ENCODE results near the gene OSBPL6. TPM values are rescaled to one million over a fixed set of nuclear protein-coding genes. Genes with fewer than 3 reads are reported as not detected.
A peak's percentile ranks its signal among the peaks of the same experiment; 100 is the strongest.
"Not testable (repeated sequence)": the region's sequence is repeated elsewhere in the genome, so short reads cannot be mapped to it uniquely, and the experiment has no call there.

Gene OSBPL6
- total RNA-seq, 6 donors from 2014 or later = 2.0 to 35.4 (median 5.1) TPM

DNA sequence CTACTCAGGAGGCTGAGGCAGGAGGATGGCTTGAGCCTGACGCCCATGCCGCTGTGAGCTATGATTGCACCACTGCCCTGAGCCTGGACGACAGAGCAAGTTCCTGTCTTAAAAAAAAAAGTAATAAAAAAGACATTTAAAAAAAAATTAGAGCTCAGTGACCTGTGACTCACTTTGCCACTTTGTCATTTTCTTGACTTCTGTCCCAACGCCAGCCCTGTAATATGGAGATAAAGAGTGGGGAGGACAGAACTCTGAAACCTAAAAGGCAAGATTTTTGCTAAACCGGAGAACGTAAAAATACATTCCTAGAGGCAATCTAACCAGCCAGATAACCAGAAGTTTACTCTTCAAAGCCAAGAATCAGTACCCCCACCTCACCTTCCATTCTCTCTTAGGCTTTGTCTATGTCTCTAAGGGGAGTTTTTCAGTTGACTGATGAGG lies 207.7 kb downstream of the OSBPL6 start:
- H3K9me3 ChIP-seq = no peaks in the 10 kb centered on the region
- H3K27me3 ChIP-seq = no peaks in the 10 kb centered on the region
- no peak for TF ChIP-seq POLR2AphosphoS5 (IDR thresholded peaks at IDR 0.05)
- no peak for TF ChIP-seq POLR2A (IDR thresholded peaks at IDR 0.05)
- TF ChIP-seq, protein P1, sequence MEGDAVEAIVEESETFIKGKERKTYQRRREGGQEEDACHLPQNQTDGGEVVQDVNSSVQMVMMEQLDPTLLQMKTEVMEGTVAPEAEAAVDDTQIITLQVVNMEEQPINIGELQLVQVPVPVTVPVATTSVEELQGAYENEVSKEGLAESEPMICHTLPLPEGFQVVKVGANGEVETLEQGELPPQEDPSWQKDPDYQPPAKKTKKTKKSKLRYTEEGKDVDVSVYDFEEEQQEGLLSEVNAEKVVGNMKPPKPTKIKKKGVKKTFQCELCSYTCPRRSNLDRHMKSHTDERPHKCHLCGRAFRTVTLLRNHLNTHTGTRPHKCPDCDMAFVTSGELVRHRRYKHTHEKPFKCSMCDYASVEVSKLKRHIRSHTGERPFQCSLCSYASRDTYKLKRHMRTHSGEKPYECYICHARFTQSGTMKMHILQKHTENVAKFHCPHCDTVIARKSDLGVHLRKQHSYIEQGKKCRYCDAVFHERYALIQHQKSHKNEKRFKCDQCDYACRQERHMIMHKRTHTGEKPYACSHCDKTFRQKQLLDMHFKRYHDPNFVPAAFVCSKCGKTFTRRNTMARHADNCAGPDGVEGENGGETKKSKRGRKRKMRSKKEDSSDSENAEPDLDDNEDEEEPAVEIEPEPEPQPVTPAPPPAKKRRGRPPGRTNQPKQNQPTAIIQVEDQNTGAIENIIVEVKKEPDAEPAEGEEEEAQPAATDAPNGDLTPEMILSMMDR (IDR thresholded peaks at IDR 0.05) = no peak
- TF ChIP-seq EP300 (IDR thresholded peaks at IDR 0.05) = no peak
- WGBS, 2 donors = 76 to 78% methylated on average over 6 of the region's 6 CpGs
- DNase-seq (no peak), ATAC-seq (ENCODE audit: low FRiP score in 2 of 2) (no peak)
- H3K36me3 ChIP-seq = no peaks in the 10 kb centered on the region
- H3K27ac ChIP-seq = no peak overlapping the region
- H3K4me1 ChIP-seq = peaks cover 0 to 12% (median 6%) of the 10 kb centered on the region in 4 donors
- H3K4me3 ChIP-seq = no peak overlapping the region

DNA sequence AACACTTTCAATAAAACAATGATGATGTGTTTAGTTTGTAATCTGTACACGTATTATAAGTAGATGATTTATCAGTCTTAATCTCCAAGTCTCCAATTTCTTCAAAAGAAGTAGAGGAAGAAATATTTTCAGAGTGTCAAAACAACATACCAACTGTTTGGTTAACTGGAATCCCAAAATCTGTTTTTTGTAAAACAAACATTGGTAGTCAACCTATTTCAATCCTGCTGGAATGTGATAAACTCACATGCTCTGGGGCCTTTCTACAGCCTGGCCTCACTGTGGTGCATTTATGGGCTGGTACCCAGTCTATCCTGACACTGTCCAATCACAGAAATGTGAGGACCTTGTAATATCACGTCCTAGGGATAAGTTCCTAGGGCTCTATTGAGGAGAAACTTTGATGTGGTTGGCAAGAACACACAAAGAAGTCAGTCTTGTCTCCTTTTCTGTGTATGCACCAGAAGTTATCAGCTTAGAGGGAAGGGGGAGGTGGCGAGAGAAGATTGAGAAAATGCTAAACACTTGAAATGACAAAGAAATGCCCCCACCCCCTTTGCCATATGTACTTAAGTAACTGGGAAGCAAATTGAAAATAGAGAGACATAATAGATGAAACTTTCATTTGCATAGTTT lies 209.5 kb downstream of the OSBPL6 start:
- TF ChIP-seq EP300 (IDR thresholded peaks at IDR 0.05) (no peak), POLR2AphosphoS5 (IDR thresholded peaks at IDR 0.05) (no peak), POLR2A (IDR thresholded peaks at IDR 0.05) (no peak)
- TF ChIP-seq, protein P1 (IDR thresholded peaks at IDR 0.05) = no peak
- no peak for DNase-seq
- 58 to 78% methylated on average over 3 of the region's 3 CpGs for WGBS, 2 donors
- no peak overlapping the region for H3K27ac ChIP-seq
- H3K9me3 ChIP-seq = no peaks in the 10 kb centered on the region
- H3K4me1 ChIP-seq = peaks cover 0 to 12% (median 6%) of the 10 kb centered on the region in 4 donors
- H3K36me3 ChIP-seq = no peaks in the 10 kb centered on the region
- no peak overlapping the region for H3K4me3 ChIP-seq
- no peak for ATAC-seq (ENCODE audit: low FRiP score in 2 of 2)
- no peaks in the 10 kb centered on the region for H3K27me3 ChIP-seq

DNA sequence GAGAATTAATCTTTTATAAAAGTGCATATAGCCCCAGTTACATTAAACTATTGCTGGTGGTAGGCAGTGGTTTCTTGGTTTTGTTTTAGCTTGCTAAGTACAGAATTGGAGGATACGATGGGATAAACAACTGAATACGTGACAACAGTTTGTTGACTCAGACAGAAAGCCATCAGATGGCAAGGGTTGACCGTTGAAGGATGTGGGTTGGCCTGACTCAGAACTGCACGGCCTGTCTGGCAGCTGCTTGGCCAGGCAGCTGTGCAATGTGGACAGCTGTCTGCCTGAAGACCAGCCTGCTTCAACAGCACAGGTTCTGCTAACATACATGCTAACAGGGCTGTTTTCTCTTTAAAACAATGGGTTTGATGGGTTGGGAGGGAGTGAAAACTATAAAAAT lies 210.1 kb downstream of the OSBPL6 start:
- Histone ChIP-seq H3K27me3 (no peaks in the 10 kb centered on the region), H3K36me3 (no peaks in the 10 kb centered on the region), H3K9me3 (no peaks in the 10 kb centered on the region), H3K27ac (no peak overlapping the region), H3K4me3 (no peak overlapping the region), H3K4me1 (peaks cover 0 to 12% (median 6%) of the 10 kb centered on the region in 4 donors)
- 25 to 39% methylated on average over 4 of the region's 4 CpGs for WGBS, 2 donors
- peak in 1 of 2 donors; percentile 24 for DNase-seq
- TF ChIP-seq, protein P1 (IDR thresholded peaks at IDR 0.05) = no peak
- TF ChIP-seq POLR2AphosphoS5 (IDR thresholded peaks at IDR 0.05) (peak; percentile 11 to 57), POLR2A (IDR thresholded peaks at IDR 0.05) (no peak), EP300 (IDR thresholded peaks at IDR 0.05) (no peak)
- ATAC-seq (ENCODE audit: low FRiP score in 2 of 2) = peak in 1 of 2 donors; percentile 71

DNA sequence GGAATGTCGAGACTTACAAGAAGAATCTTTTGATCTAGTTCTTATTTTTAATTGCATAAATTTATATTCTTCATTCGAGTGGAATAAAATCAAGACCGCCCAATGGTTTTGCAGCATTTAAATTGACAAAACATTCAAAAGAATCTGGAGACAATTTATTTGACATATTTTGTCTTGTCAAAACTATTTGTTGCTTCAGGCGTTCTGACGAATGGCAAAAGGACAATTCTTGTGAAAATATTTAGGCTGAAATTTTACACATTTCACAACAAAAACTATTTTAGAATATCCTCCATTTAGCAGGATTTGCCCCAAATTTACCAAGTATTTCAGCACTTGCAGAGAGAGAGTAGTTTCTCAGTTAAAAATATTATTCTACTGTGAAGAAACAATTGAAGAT lies 214.9 kb downstream of the OSBPL6 start:
- DNase-seq = no peak
- no peak overlapping the region for H3K4me3 ChIP-seq
- H3K4me1 ChIP-seq = peaks cover 4 to 10% (median 4%) of the 10 kb centered on the region in 4 donors
- no peak overlapping the region for H3K27ac ChIP-seq
- TF ChIP-seq, protein P1 (IDR thresholded peaks at IDR 0.05) = no peak
- TF ChIP-seq POLR2A (IDR thresholded peaks at IDR 0.05) (no peak), POLR2AphosphoS5 (IDR thresholded peaks at IDR 0.05) (no peak), EP300 (IDR thresholded peaks at IDR 0.05) (no peak)
- WGBS, 2 donors = 88 to 91% methylated on average over 5 of the region's 5 CpGs
- no peak for ATAC-seq (ENCODE audit: low FRiP score in 2 of 2)
- no peaks in the 10 kb centered on the region for H3K27me3 ChIP-seq
- no peaks in the 10 kb centered on the region for H3K36me3 ChIP-seq
- no peaks in the 10 kb centered on the region for H3K9me3 ChIP-seq

DNA sequence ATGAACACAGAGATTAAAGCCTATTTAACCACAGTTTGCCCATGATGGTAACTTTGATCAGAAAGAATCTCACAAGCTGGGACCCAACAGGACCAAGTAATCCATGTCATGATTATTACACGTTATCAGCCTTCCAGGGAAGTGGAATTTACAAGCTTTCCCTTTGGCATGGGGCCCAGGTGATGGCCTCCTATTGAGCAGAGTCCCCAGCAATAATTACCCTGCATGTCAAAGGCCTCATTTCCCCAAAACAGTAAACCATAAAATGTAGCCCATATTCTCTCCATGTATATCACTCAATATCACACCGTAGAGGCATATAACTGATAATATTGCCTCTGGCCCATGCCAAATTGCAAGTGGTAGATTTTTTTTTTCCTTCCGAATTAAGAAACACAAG lies 217.7 kb downstream of the OSBPL6 start:
- whole genome bisulfite sequencing, 2 donors = 93% methylated on average over 2 to 3 of the region's 3 CpGs
- TF ChIP-seq EP300 (IDR thresholded peaks at IDR 0.05) (no peak), POLR2A (IDR thresholded peaks at IDR 0.05) (no peak), POLR2AphosphoS5 (IDR thresholded peaks at IDR 0.05) (no peak)
- TF ChIP-seq, protein P1 (IDR thresholded peaks at IDR 0.05) = no peak
- Histone ChIP-seq H3K27ac (no peak overlapping the region), H3K9me3 (no peaks in the 10 kb centered on the region), H3K4me1 (peaks cover 8 to 12% (median 12%) of the 10 kb centered on the region in 4 donors), H3K4me3 (no peak overlapping the region), H3K27me3 (no peaks in the 10 kb centered on the region), H3K36me3 (no peaks in the 10 kb centered on the region)
- DNase-seq (no peak), ATAC-seq (ENCODE audit: low FRiP score in 2 of 2) (no peak)

DNA sequence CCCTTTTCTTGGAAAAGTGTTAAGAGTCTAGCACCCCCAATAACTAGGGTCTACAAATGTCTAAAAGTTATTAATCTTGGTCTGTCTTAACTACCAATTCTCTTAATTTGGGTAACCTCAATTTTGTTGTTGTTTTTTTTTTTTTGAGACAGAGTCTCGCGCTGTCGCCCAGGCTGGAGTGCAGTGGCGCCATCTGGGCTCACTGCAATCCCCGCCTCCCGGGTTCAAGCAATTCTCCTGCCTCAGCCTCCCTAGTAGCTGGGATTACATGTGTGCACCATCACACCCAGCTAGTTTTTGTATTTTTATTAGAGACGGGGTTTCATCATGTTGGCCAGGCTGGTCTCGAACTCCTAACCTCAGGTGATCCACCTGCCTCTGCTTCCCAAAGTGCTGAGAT lies 218.1 kb downstream of the OSBPL6 start:
- not testable (repeated sequence) for DNase-seq; H3K9me3 ChIP-seq; H3K36me3 ChIP-seq; H3K4me3 ChIP-seq; H3K27me3 ChIP-seq; ATAC-seq (ENCODE audit: low FRiP score in 2 of 2); H3K27ac ChIP-seq
- 95 to 97% methylated on average over 8 of the region's 8 CpGs for WGBS, 2 donors
- H3K4me1 ChIP-seq = peaks cover 8 to 12% (median 12%) of the 10 kb centered on the region in 4 donors
